HEK293 (cell line): ENCODE data around the gene SCAANT1.
A peak's percentile ranks its signal among the peaks of the same experiment; 100 is the strongest.

Source experiments
- CTCF ChIA-PET: fragments of 350-600 bp; formaldehyde crosslinking; extraction: SDS; loops from one replicate; lab custom pipeline; 2021; ENCODE audit warnings: antibody characterized with exemption; lab: Yijun Ruan, JAX
- POLR2A ChIA-PET: fragments of 300-600 bp; formaldehyde crosslinking; extraction: SDS; loops from one replicate; lab custom pipeline; 2020; ENCODE audit warnings: antibody characterized with exemption, inconsistent platforms; lab: Yijun Ruan, JAX
- H3K27ac ChIP-seq: fragments of 200-500 bp; sonication (Bioruptor generic); 2 replicates; pipeline ENCODE4 v1.5.1; 2014; ENCODE audit warnings: low read depth, low read length, control low read depth, inconsistent platforms; ENCODE audit errors: extremely low read depth
- H3K36me3 ChIP-seq, 2 experiments: fragments of 200-500 bp in 1 of 2; sonication (Bioruptor generic) in 1 of 2; 1 replicate in 1 of 2; 2 replicates in 1 of 2; pipeline ENCODE4 v1.5.1; 2014 to 2017; ENCODE audit warnings: inconsistent platforms in 2 of 2, low read length in 2 of 2; ENCODE audit not compliant: control insufficient read depth in 2 of 2, insufficient read depth in 1 of 2
- H3K4me1 ChIP-seq: fragments of 200-500 bp; sonication (Bioruptor generic); 2 replicates; pipeline ENCODE4 v1.5.1; 2014; ENCODE audit warnings: mild to moderate bottlenecking, low read length, inconsistent platforms; ENCODE audit not compliant: control insufficient read depth, insufficient read depth
- H3K4me3 ChIP-seq: 2 replicates; pipeline ENCODE4 v1.5.1; 2011; ENCODE audit warnings: low read depth, mild to moderate bottlenecking, control low read depth, low read length, moderate library complexity
- H3K9me3 ChIP-seq: fragments of 200-500 bp; sonication (Bioruptor generic); 2 replicates; pipeline ENCODE4 v1.5.1; 2014; ENCODE audit warnings: low read depth, low read length, inconsistent platforms; ENCODE audit not compliant: control insufficient read depth, insufficient read depth
- GLI4 ChIP-seq: fragments of 450-650 bp; formaldehyde crosslinking; IDR thresholded peaks from 2 replicates; pipeline ENCODE4 v1.5.1; 2016; ENCODE audit warnings: missing biosample characterization, missing genetic modification characterization
- MZF1 ChIP-seq: fragments of 450-650 bp; formaldehyde crosslinking; IDR thresholded peaks from 2 replicates; pipeline ENCODE4 v1.5.1; 2017; ENCODE audit warnings: missing biosample characterization, missing genetic modification characterization, borderline replicate concordance
- OSR2 ChIP-seq: fragments of 450-650 bp; formaldehyde crosslinking; IDR thresholded peaks from 2 replicates; pipeline ENCODE4 v1.5.1; 2016; ENCODE audit warnings: missing biosample characterization, missing genetic modification characterization
- ZBTB1 ChIP-seq: fragments of 450-650 bp; formaldehyde crosslinking; IDR thresholded peaks from 2 replicates; pipeline ENCODE4 v1.5.1; 2016; ENCODE audit warnings: missing biosample characterization, missing genetic modification characterization
- ZEB2 ChIP-seq: fragments of 450-650 bp; formaldehyde crosslinking; IDR thresholded peaks from 2 replicates; pipeline ENCODE4 v1.5.1; 2016; ENCODE audit warnings: missing biosample characterization, missing genetic modification characterization
- ZNF16 ChIP-seq: fragments of 450-650 bp; formaldehyde crosslinking; IDR thresholded peaks from 2 replicates; pipeline ENCODE4 v1.5.1; 2016; ENCODE audit warnings: low read depth, missing biosample characterization, missing genetic modification characterization
- ZNF174 ChIP-seq: fragments of 450-650 bp; formaldehyde crosslinking; IDR thresholded peaks from 2 replicates; pipeline ENCODE4 v1.5.0; 2017; ENCODE audit warnings: missing biosample characterization, mild to moderate bottlenecking, missing genetic modification characterization
- ZNF473 ChIP-seq: fragments of 450-650 bp; formaldehyde crosslinking; IDR thresholded peaks from 2 replicates; pipeline ENCODE4 v1.5.1; 2017; ENCODE audit warnings: missing biosample characterization, missing genetic modification characterization
- ZNF558 ChIP-seq: fragments of 450-650 bp; formaldehyde crosslinking; IDR thresholded peaks from 2 replicates; pipeline ENCODE4 v1.5.1; 2016; ENCODE audit warnings: missing biosample characterization, missing genetic modification characterization
- ZNF76 ChIP-seq: fragments of 450-650 bp; formaldehyde crosslinking; IDR thresholded peaks from 2 replicates; pipeline ENCODE4; 2016; ENCODE audit warnings: low read depth, missing biosample characterization, missing genetic modification characterization, borderline replicate concordance
- ZNF776 ChIP-seq: fragments of 450-650 bp; formaldehyde crosslinking; IDR thresholded peaks from 2 replicates; pipeline ENCODE4 v1.5.0; 2017; ENCODE audit warnings: missing biosample characterization, missing genetic modification characterization, borderline replicate concordance
- TF ChIP-seq, protein P1 (sequence below): fragments of 450-650 bp; formaldehyde crosslinking; IDR thresholded peaks from 2 replicates; pipeline ENCODE4 v1.5.1; 2016; ENCODE audit warnings: missing biosample characterization, missing genetic modification characterization
- TF ChIP-seq, protein P2 (sequence below): fragments of 450-650 bp; formaldehyde crosslinking; conservative IDR thresholded peaks from 2 replicates; pipeline ENCODE4 v1.5.1; 2016; ENCODE audit warnings: low read depth, missing biosample characterization, missing genetic modification characterization
- TF ChIP-seq, protein P3 (sequence below): sonication (generic); formaldehyde crosslinking; IDR thresholded peaks from 2 replicates; pipeline ENCODE4 v1.8.1; 2022; ENCODE audit warnings: mild to moderate bottlenecking, moderate library complexity, missing genetic modification reagents
- TF ChIP-seq, protein P4 (sequence below): fragments of 450-650 bp; formaldehyde crosslinking; IDR thresholded peaks from 2 replicates; pipeline ENCODE4 v1.5.1; 2016; ENCODE audit warnings: missing biosample characterization, missing genetic modification characterization

SCAANT1 gene

DNA sequence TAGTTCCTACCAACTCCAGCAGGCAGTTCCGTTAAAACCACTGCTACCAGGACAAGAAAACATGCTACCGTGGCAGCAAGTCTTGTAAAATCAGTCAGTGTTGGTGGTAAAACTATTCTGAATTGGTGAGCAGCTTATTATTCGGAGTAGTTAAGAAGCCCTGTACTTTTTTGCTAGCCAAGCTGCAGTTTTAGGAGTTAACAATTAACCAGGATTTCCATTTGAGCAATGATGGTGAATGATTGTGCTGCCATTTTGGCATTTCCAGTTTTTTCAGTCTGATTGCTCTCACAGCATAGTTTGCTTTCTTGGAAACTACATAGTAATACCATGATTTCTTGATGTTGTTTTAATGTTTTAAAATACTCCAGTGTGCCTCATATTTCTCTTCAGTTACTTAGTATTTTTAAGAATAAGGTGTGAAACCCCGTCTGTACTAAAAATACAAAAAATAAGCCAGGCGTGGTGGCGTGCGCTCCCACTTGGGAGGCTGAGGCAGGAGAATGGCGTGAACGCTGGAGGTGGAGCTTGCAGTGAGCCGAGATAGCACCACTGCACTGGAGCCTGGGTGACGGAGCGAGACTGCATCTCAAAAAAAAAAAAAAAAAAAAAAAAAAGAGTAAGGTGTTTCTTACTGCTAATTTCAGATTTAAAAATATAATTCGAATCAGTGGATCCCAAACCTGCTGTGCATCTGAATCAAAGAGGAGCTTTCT, 43.8 kb upstream of the SCAANT1 start:
- Histone ChIP-seq H3K4me1 (0 out of 2 replicates have a peak, but pooled peaks cover under 1% of the 10 kb centered on the region), H3K36me3 (peaks cover 0 to 4% of the 10 kb centered on the region in 2 experiments; a peak in 1 of 3 replicates), H3K4me3 (no peak overlapping the region), H3K9me3 (no peaks in the 10 kb centered on the region), H3K27ac (no peak overlapping the region)
- TF ChIP-seq ZBTB1 (tag by site-specific recombination), result no peak
- TF ChIP-seq, protein P1, sequence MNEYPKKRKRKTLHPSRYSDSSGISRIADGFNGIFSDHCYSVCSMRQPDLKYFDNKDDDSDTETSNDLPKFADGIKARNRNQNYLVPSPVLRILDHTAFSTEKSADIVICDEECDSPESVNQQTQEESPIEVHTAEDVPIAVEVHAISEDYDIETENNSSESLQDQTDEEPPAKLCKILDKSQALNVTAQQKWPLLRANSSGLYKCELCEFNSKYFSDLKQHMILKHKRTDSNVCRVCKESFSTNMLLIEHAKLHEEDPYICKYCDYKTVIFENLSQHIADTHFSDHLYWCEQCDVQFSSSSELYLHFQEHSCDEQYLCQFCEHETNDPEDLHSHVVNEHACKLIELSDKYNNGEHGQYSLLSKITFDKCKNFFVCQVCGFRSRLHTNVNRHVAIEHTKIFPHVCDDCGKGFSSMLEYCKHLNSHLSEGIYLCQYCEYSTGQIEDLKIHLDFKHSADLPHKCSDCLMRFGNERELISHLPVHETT (tag by site-specific recombination), result no peak
- TF ChIP-seq, protein P2, sequence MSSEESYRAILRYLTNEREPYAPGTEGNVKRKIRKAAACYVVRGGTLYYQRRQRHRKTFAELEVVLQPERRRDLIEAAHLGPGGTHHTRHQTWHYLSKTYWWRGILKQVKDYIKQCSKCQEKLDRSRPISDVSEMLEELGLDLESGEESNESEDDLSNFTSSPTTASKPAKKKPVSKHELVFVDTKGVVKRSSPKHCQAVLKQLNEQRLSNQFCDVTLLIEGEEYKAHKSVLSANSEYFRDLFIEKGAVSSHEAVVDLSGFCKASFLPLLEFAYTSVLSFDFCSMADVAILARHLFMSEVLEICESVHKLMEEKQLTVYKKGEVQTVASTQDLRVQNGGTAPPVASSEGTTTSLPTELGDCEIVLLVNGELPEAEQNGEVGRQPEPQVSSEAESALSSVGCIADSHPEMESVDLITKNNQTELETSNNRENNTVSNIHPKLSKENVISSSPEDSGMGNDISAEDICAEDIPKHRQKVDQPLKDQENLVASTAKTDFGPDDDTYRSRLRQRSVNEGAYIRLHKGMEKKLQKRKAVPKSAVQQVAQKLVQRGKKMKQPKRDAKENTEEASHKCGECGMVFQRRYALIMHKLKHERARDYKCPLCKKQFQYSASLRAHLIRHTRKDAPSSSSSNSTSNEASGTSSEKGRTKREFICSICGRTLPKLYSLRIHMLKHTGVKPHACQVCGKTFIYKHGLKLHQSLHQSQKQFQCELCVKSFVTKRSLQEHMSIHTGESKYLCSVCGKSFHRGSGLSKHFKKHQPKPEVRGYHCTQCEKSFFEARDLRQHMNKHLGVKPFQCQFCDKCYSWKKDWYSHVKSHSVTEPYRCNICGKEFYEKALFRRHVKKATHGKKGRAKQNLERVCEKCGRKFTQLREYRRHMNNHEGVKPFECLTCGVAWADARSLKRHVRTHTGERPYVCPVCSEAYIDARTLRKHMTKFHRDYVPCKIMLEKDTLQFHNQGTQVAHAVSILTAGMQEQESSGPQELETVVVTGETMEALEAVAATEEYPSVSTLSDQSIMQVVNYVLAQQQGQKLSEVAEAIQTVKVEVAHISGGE, result no peak
- no peak for TF ChIP-seq ZNF16 (tag by site-specific recombination)
- TF ChIP-seq, protein P3, sequence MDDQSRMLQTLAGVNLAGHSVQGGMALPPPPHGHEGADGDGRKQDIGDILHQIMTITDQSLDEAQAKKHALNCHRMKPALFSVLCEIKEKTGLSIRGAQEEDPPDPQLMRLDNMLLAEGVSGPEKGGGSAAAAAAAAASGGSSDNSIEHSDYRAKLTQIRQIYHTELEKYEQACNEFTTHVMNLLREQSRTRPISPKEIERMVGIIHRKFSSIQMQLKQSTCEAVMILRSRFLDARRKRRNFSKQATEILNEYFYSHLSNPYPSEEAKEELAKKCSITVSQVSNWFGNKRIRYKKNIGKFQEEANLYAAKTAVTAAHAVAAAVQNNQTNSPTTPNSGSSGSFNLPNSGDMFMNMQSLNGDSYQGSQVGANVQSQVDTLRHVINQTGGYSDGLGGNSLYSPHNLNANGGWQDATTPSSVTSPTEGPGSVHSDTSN (CRISPR knock-in tag), result no peak
- TF ChIP-seq OSR2, result 0 out of 2 replicates have a peak, but pooled peaks have one; percentile 10
- TF ChIP-seq ZNF558 (tag by site-specific recombination), result no peak
- CTCF ChIA-PET, result no interaction called here
- POLR2A ChIA-PET, result no interaction called here

DNA sequence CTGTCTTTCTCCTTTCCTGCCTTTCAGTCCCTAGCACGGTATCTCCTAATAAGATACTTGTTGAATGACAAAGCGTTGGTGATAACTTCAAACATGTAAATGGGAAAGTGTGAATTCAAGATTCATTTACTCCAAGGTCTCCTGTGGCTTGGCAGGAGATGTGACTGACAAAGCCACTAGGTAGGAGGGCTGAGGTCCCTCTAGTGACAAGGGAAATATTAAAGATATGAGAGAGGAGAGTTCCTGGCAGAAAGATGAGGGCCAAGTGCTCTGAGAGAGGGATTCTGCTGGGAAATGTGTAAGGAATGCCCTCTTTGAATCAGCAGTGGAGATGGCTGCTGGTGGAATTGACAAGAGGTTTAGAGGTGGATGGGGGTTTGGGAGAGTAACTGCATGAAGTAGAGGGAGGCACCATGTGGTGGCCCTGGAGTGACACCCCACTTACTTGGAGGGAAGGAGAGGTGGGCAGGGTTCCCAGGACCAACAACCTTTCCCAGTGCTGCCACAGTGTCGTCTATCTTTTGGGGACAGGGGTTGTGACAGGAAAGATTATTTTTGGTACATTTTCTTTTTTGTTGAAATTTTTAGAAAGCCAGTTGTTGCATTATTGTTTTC, 43.0 kb upstream of the SCAANT1 start:
- TF ChIP-seq ZNF473 (tag by site-specific recombination) (no peak), ZNF76 (tag by site-specific recombination) (no peak), MZF1 (tag by site-specific recombination) (no peak), GLI4 (no peak), ZNF776 (tag by site-specific recombination) (no peak), ZNF174 (no peak), ZEB2 (tag by site-specific recombination) (no peak)
- TF ChIP-seq, protein P4, sequence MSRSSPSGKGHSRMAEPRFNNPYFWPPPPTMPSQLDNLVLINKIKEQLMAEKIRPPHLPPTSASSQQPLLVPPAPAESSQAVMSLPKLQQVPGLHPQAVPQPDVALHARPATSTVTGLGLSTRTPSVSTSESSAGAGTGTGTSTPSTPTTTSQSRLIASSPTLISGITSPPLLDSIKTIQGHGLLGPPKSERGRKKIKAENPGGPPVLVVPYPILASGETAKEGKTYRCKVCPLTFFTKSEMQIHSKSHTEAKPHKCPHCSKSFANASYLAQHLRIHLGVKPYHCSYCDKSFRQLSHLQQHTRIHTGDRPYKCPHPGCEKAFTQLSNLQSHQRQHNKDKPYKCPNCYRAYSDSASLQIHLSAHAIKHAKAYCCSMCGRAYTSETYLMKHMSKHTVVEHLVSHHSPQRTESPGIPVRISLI (tag by site-specific recombination), result no peak
- no peaks in the 10 kb centered on the region for H3K9me3 ChIP-seq
- CTCF ChIA-PET, result no interaction called here
- H3K36me3 ChIP-seq, result peaks cover 0 to 4% of the 10 kb centered on the region in 2 experiments; a peak in 1 of 3 replicates
- no peak overlapping the region for H3K4me3 ChIP-seq
- no peak overlapping the region for H3K27ac ChIP-seq
- H3K4me1 ChIP-seq, result peaks cover 4% of the 10 kb centered on the region; the same call in 1 of the 2 replicates
- POLR2A ChIA-PET, result no interaction called here
